HCT116 (cell line): Measurements from ENCODE around the gene EHD3.

Experiments used
- EZH2 ChIP-seq: fragments of 200-600 bp; sonication (generic); IDR thresholded peaks from 2 replicates; pipeline ENCODE4 v1.6.1; 2017; ENCODE audit warnings: antibody characterized with exemption, mixed run types
- TF ChIP-seq, protein P1 (sequence below), 3 experiments: fragments of 200-600 bp in 1 of 3; sonication (generic) in 1 of 3; IDR thresholded peaks in 2 of 3; conservative IDR thresholded peaks in 1 of 3; 2 replicates each; pipeline ENCODE4 v1.5.1; 2012 to 2017; ENCODE audit warnings: low read depth in 2 of 3, low read length in 2 of 3, antibody characterized with exemption in 1 of 3, borderline replicate concordance in 1 of 3, control low read depth in 1 of 3, mild to moderate bottlenecking in 1 of 3, mixed read lengths in 1 of 3, mixed run types in 1 of 3, moderate library complexity in 1 of 3; ENCODE audit not compliant: insufficient read depth in 1 of 3

DNA sequence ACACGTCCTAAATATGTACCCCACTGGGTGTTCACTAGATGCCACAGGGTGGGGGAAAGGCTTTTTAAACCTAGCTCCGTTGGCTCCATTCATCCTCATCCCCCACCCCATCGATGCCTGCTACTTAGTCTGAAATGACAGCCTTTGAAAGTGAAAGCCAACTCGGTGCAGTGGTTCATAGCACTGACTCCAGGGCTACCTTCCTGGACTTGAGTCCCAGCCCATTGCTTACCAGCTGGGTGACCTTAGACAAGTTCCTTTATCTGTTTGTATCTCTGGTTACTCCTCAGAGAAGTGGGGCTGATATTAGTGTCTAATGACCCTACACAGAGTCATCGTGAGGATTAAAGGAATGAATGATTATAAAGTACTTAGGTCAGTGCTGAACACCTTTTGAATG lies 24.4 kb downstream of the EHD3 start:
- no peak for TF ChIP-seq EZH2
- TF ChIP-seq, protein P1, sequence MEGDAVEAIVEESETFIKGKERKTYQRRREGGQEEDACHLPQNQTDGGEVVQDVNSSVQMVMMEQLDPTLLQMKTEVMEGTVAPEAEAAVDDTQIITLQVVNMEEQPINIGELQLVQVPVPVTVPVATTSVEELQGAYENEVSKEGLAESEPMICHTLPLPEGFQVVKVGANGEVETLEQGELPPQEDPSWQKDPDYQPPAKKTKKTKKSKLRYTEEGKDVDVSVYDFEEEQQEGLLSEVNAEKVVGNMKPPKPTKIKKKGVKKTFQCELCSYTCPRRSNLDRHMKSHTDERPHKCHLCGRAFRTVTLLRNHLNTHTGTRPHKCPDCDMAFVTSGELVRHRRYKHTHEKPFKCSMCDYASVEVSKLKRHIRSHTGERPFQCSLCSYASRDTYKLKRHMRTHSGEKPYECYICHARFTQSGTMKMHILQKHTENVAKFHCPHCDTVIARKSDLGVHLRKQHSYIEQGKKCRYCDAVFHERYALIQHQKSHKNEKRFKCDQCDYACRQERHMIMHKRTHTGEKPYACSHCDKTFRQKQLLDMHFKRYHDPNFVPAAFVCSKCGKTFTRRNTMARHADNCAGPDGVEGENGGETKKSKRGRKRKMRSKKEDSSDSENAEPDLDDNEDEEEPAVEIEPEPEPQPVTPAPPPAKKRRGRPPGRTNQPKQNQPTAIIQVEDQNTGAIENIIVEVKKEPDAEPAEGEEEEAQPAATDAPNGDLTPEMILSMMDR (IDR thresholded peaks at IDR 0.05 in 2 of 3, conservative IDR thresholded peaks at IDR 0.05 in 1 of 3; ENCODE audit: borderline replicate concordance in 1 of 3, insufficient read depth in 1 of 3, low read depth in 2 of 3, low read length in 2 of 3), result no peak
